Measurements from ENCODE around the gene TTF2. TPM values are rescaled to one million over a fixed set of nuclear protein-coding genes. Genes with fewer than 3 reads are reported as not detected.
A peak's percentile ranks its signal among the peaks of the same experiment; 100 is the strongest.

The TTF2 gene
- total RNA-seq (ENCODE audit: unreplicated experiment) = 19.3 TPM
- long read RNA-seq, partial matches to known transcripts = 3 of 4 reads
- long read RNA-seq, other reads (novel, unspliced or antisense) = 1 of 4 reads

GRCh38 chr1:117059678-117060440 is at the start of gene TTF2:
Gene TTF2, plus strand, starts transcription at chr1:117060326. Its CDS starts 21 bp downstream, at chr1:117060347.
- Mint-ChIP-seq H3K4me1 (ENCODE audit: low read depth, unreplicated experiment) (peaks cover 11% of the 10 kb centered on the region), H3K27me3 (ENCODE audit: unreplicated experiment) (no peaks in the 10 kb centered on the region), H3K36me3 (ENCODE audit: unreplicated experiment) (no peaks in the 10 kb centered on the region), H3K9me3 (ENCODE audit: unreplicated experiment) (peaks cover 4% of the 10 kb centered on the region), H3K27ac (ENCODE audit: unreplicated experiment) (peak within 1 kb of the TSS; percentile 95), H3K4me3 (ENCODE audit: unreplicated experiment) (no peak within 1 kb of the TSS)
- TF ChIP-seq, protein P1, sequence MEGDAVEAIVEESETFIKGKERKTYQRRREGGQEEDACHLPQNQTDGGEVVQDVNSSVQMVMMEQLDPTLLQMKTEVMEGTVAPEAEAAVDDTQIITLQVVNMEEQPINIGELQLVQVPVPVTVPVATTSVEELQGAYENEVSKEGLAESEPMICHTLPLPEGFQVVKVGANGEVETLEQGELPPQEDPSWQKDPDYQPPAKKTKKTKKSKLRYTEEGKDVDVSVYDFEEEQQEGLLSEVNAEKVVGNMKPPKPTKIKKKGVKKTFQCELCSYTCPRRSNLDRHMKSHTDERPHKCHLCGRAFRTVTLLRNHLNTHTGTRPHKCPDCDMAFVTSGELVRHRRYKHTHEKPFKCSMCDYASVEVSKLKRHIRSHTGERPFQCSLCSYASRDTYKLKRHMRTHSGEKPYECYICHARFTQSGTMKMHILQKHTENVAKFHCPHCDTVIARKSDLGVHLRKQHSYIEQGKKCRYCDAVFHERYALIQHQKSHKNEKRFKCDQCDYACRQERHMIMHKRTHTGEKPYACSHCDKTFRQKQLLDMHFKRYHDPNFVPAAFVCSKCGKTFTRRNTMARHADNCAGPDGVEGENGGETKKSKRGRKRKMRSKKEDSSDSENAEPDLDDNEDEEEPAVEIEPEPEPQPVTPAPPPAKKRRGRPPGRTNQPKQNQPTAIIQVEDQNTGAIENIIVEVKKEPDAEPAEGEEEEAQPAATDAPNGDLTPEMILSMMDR (IDR thresholded peaks at IDR 0.05; ENCODE audit: partially characterized antibody, unreplicated experiment) = peak; percentile 23
- peak; percentile 93 for DNase-seq

GRCh38 chr1:117011334-117011733 is 48.8 kb upstream of the TTF2 start:
- H3K4me1 Mint-ChIP-seq (ENCODE audit: low read depth, unreplicated experiment) = no peaks in the 10 kb centered on the region
- TF ChIP-seq, protein P1 (IDR thresholded peaks at IDR 0.05; ENCODE audit: partially characterized antibody, unreplicated experiment) = no peak
- no peaks in the 10 kb centered on the region for H3K9me3 Mint-ChIP-seq (ENCODE audit: unreplicated experiment)
- no peak overlapping the region for H3K27ac Mint-ChIP-seq (ENCODE audit: unreplicated experiment)
- H3K36me3 Mint-ChIP-seq (ENCODE audit: unreplicated experiment) = no peaks in the 10 kb centered on the region
- no peak overlapping the region for H3K4me3 Mint-ChIP-seq (ENCODE audit: unreplicated experiment)
- DNase-seq = no peak
- H3K27me3 Mint-ChIP-seq (ENCODE audit: unreplicated experiment) = no peaks in the 10 kb centered on the region

DNA sequence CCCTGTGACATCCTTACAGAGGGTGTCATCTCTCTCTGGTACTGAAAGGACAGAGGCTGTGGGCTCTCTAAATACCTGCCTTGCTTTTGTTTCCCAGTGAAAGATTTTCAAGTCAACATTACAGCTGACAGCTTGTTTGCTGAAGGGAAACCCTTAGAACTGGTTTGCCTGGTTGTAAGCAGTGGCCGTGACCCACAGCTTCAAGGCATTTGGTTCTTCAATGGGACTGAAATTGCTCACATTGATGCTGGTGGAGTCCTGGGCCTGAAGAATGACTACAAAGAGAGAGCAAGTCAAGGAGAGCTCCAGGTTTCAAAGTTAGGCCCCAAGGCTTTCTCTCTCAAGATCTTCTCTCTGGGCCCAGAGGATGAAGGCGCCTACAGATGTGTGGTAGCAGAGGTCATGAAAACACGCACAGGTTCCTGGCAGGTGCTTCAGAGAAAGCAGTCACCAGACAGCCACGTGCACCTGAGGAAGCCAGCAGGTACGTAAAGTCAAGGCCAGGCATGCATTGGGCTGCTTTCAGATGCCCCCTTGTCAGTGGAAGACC is 46.7 kb upstream of the TTF2 start:
- peaks cover 6% of the 10 kb centered on the region for H3K4me1 Mint-ChIP-seq (ENCODE audit: low read depth, unreplicated experiment)
- no peaks in the 10 kb centered on the region for H3K36me3 Mint-ChIP-seq (ENCODE audit: unreplicated experiment)
- H3K9me3 Mint-ChIP-seq (ENCODE audit: unreplicated experiment) = no peaks in the 10 kb centered on the region
- no peak for DNase-seq
- no peaks in the 10 kb centered on the region for H3K27me3 Mint-ChIP-seq (ENCODE audit: unreplicated experiment)
- H3K27ac Mint-ChIP-seq (ENCODE audit: unreplicated experiment) = no peak overlapping the region
- TF ChIP-seq, protein P1 (IDR thresholded peaks at IDR 0.05; ENCODE audit: partially characterized antibody, unreplicated experiment) = no peak
- no peak overlapping the region for H3K4me3 Mint-ChIP-seq (ENCODE audit: unreplicated experiment)

DNA sequence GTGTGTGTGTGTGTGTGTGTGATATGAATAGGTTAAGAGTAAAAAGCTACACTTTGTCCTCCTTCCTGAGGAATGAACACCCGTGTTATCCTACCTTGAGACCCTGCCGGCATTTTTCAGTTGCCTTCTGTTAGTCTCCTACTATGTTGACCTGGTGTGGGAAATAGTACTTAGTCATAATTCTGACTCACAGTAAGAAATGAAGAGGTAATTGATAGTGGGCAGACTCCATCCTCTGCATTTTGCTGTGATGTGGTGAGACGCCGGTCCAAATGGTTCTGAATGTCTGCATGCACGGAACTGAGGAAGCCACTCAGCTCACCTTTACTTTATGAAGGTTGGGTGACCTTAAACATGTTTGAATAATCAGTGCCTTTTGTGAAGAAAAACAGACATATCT is 45.9 kb upstream of the TTF2 start:
- no peaks in the 10 kb centered on the region for H3K36me3 Mint-ChIP-seq (ENCODE audit: unreplicated experiment)
- H3K27me3 Mint-ChIP-seq (ENCODE audit: unreplicated experiment) = no peaks in the 10 kb centered on the region
- H3K27ac Mint-ChIP-seq (ENCODE audit: unreplicated experiment) = no peak overlapping the region
- TF ChIP-seq, protein P1 (IDR thresholded peaks at IDR 0.05; ENCODE audit: partially characterized antibody, unreplicated experiment) = no peak
- no peak for DNase-seq
- H3K4me3 Mint-ChIP-seq (ENCODE audit: unreplicated experiment) = no peak overlapping the region
- peaks cover 8% of the 10 kb centered on the region for H3K4me1 Mint-ChIP-seq (ENCODE audit: low read depth, unreplicated experiment)
- no peaks in the 10 kb centered on the region for H3K9me3 Mint-ChIP-seq (ENCODE audit: unreplicated experiment)

- Mint-ChIP-seq H3K27me3 (ENCODE audit: unreplicated experiment) (no peaks in the 10 kb centered on the region), H3K9me3 (ENCODE audit: unreplicated experiment) (no peaks in the 10 kb centered on the region), H3K36me3 (ENCODE audit: unreplicated experiment) (no peaks in the 10 kb centered on the region), H3K4me1 (ENCODE audit: low read depth, unreplicated experiment) (peaks cover 8% of the 10 kb centered on the region), H3K27ac (ENCODE audit: unreplicated experiment) (no peak overlapping the region), H3K4me3 (ENCODE audit: unreplicated experiment) (no peak overlapping the region)
- no peak for DNase-seq
- TF ChIP-seq, protein P1 (IDR thresholded peaks at IDR 0.05; ENCODE audit: partially characterized antibody, unreplicated experiment) = no peak
Measured at GRCh38 chr1:117015724-117016123, 44.4 kb upstream of the TTF2 start.
